ENCODE measurements around the gene MRPL20. TPM values are rescaled to one million over a fixed set of nuclear protein-coding genes. Genes with fewer than 3 reads are reported as not detected.

MRPL20 gene
- total RNA-seq, 2 donors from 2014 or later = 160 to 218 TPM

DNA sequence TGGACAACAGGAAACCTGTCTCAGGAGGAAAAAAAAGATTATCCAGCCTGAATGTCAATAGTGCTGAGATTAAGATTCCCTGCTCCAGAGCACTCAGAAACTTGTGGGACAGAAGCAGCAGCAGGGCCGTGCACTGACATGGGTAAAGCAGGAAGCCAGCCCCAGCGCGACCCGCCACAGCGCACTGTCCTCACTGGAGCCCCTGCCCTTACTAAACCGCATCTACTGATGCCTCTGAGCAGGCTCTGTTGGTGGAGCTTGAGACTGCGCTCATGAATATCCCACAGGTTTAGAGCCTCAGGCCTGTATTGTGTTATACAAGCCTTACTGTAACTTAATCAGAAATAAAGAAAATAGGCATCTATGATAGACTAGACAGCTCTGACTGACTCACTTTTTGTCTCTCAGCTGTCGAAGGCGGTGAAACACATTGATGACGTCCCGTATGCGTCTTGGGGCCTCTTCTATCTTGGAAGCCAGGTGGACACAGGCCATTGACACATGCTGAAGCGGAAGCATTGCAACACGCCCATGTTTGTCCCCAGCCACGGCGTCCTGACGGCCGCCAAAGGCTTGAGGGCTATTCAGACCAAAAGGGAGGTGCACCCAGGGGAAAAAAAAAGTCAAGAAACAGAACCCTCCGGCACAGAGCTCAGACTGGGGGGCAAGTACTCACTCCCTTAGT lies 9.1 kb downstream of the MRPL20 start:
- Histone ChIP-seq H3K9me3 (no peaks in the 10 kb centered on the region), H3K36me3 (peaks cover 71% of the 10 kb centered on the region), H3K4me1 (peaks cover 0 to 32% of the 10 kb centered on the region in 2 donors), H3K27me3 (no peaks in the 10 kb centered on the region), H3K27ac (peak overlapping the region; percentile 84 to 88), H3K4me3 (peak overlapping the region; percentile 95 to 99)
- DNase-seq (ENCODE audit: low spot score) = no peak
- TF ChIP-seq, protein P1, sequence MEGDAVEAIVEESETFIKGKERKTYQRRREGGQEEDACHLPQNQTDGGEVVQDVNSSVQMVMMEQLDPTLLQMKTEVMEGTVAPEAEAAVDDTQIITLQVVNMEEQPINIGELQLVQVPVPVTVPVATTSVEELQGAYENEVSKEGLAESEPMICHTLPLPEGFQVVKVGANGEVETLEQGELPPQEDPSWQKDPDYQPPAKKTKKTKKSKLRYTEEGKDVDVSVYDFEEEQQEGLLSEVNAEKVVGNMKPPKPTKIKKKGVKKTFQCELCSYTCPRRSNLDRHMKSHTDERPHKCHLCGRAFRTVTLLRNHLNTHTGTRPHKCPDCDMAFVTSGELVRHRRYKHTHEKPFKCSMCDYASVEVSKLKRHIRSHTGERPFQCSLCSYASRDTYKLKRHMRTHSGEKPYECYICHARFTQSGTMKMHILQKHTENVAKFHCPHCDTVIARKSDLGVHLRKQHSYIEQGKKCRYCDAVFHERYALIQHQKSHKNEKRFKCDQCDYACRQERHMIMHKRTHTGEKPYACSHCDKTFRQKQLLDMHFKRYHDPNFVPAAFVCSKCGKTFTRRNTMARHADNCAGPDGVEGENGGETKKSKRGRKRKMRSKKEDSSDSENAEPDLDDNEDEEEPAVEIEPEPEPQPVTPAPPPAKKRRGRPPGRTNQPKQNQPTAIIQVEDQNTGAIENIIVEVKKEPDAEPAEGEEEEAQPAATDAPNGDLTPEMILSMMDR (IDR thresholded peaks at IDR 0.05) = no peak

DNA sequence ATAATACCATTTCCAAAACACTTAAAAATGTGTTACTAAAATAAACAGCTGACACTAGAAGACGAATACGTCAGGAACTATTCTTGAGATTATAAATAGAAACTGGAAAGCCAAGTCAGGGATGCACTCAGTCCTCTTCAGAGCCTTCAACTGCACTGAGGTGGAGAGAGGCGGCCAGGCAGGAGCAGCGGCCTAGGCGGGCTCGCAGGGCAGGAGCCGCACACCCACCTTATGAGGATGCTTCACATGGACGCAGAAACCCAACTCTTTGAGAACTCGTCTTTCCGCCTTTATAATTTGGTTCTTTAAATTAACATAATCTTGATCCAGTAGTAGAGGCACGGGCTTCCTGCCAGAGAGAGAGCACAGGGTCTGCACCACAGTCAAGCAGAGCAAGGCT lies 11.9 kb downstream of the MRPL20 start:
- H3K4me1 ChIP-seq = peaks cover 0 to 27% of the 10 kb centered on the region in 2 donors
- H3K36me3 ChIP-seq = peaks cover 72% of the 10 kb centered on the region
- no peak overlapping the region for H3K27ac ChIP-seq
- TF ChIP-seq, protein P1 (IDR thresholded peaks at IDR 0.05) = no peak
- H3K4me3 ChIP-seq = no peak overlapping the region
- no peaks in the 10 kb centered on the region for H3K9me3 ChIP-seq
- H3K27me3 ChIP-seq = no peaks in the 10 kb centered on the region
- no peak for DNase-seq (ENCODE audit: low spot score)

DNA sequence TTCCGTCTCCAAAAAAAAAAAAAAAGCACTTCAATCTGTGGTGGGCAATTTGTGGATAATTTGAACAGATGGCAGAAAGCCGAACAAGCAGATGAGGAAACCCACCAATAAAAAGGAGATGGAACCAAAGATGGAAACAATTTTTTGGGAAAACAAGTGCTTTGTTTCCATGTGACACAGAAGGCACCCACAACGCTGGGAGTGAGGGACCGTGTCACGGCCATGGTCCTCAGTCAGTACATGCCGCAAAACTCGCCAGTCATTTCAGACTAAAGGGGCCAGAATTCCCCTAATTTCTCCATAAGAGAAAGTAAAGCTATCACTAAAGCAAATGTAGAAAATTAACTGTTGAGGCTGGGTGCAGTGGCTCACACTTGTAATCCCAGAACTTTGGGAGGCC lies 13.0 kb downstream of the MRPL20 start:
- Histone ChIP-seq H3K4me1 (peaks cover 0 to 22% of the 10 kb centered on the region in 2 donors), H3K36me3 (peaks cover 82% of the 10 kb centered on the region), H3K9me3 (no peaks in the 10 kb centered on the region), H3K4me3 (no peak overlapping the region), H3K27ac (no peak overlapping the region), H3K27me3 (no peaks in the 10 kb centered on the region)
- TF ChIP-seq, protein P1 (IDR thresholded peaks at IDR 0.05) = no peak
- DNase-seq (ENCODE audit: low spot score) = no peak

DNA sequence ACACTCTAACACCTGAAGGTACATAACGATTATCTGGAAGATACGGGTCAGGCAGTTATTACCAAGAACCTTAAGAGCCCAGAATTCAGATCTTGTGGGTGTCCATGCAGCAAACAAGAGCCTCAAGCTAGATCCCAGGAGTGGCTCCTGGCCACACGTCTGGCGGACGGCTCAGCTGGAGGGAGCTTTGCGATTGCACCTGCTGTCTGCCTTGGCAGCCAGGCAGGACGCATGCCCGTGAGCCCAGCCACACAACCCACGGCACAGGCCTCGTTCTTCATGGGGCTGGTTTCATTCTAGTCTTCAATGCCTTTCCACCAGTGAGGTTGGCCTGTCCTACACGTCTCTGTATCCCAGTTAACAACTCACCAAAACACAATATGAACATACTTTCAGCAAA lies 13.7 kb downstream of the MRPL20 start:
- DNase-seq (ENCODE audit: low spot score) = no peak
- TF ChIP-seq, protein P1 (IDR thresholded peaks at IDR 0.05) = no peak
- H3K4me1 ChIP-seq = peaks cover 0 to 19% of the 10 kb centered on the region in 2 donors
- H3K27me3 ChIP-seq = no peaks in the 10 kb centered on the region
- H3K4me3 ChIP-seq = no peak overlapping the region
- H3K27ac ChIP-seq = no peak overlapping the region
- H3K9me3 ChIP-seq = no peaks in the 10 kb centered on the region
- peaks cover 89% of the 10 kb centered on the region for H3K36me3 ChIP-seq

DNA sequence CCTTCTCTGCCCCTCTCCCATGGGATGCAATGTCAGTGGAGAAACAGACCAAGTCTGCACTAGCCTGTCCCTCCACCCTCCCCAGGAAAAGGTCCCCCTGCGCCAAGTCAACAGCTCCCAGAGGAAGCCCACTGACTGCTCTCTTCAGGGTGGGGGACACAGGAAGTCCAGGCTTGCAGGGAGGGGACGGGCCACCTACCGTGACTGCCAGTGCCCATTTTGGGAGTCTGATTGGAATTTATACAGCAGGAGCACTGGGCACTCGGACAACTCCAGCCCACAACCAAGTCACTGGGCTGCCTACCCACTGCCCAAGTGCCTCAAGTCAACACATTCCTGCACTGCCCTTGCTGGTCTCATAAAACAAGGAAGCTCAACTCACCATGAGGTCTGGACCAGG lies 14.1 kb downstream of the MRPL20 start:
- peaks cover 93% of the 10 kb centered on the region for H3K36me3 ChIP-seq
- TF ChIP-seq, protein P1 (IDR thresholded peaks at IDR 0.05) = no peak
- no peak for DNase-seq (ENCODE audit: low spot score)
- no peak overlapping the region for H3K27ac ChIP-seq
- no peaks in the 10 kb centered on the region for H3K9me3 ChIP-seq
- H3K4me1 ChIP-seq = peaks cover 0 to 15% of the 10 kb centered on the region in 2 donors
- H3K27me3 ChIP-seq = no peaks in the 10 kb centered on the region
- no peak overlapping the region for H3K4me3 ChIP-seq

DNA sequence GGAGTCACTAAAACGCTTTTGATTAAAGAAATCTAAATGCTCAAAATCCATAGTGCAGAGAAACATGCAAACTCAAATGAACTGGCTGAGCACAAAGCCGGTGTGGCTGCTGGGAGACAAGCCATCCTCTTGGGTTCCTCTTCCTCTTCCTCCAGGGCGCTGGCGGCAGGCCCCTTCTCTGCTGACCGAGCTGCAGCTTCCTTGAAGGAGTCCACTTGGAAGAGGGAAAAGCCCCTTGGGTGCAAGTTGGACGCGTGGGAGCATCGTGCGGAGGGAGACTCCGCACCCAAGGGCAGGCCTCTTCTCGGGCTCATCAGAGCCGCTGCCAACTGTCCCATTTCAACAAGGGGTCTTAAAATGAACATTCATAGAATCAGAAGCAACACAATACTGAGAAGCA lies 15.9 kb downstream of the MRPL20 start:
- H3K4me3 ChIP-seq = no peak overlapping the region
- TF ChIP-seq, protein P1 (IDR thresholded peaks at IDR 0.05) = no peak
- H3K27ac ChIP-seq = no peak overlapping the region
- H3K9me3 ChIP-seq = no peaks in the 10 kb centered on the region
- no peaks in the 10 kb centered on the region for H3K27me3 ChIP-seq
- H3K36me3 ChIP-seq = peaks cover 97% of the 10 kb centered on the region
- peaks cover 0 to 6% of the 10 kb centered on the region in 2 donors for H3K4me1 ChIP-seq
- no peak for DNase-seq (ENCODE audit: low spot score)

Measured in right atrium auricular region (tissue), 2 donors.